Erythroblast (primary cell): Measurements from ENCODE around the gene PAX8.
"Not testable (repeated sequence)": the region's sequence is repeated elsewhere in the genome, so short reads cannot be mapped to it uniquely, and the experiment has no call there.

Experiments
- DNase-seq, 2 experiments: peaks; one replicate each; lab custom pipeline; 2025; lab: John Stamatoyannopoulos, UW
- GATA1 ChIP-seq: IDR thresholded peaks from 2 replicates; pipeline ENCODE4 v1.6.1; 2011; ENCODE audit warnings: low read depth, mild to moderate bottlenecking, control low read depth, low read length, moderate library complexity
- POLR2A ChIP-seq: IDR thresholded peaks from 2 replicates; pipeline ENCODE4 v1.6.1; 2011; ENCODE audit warnings: mild to moderate bottlenecking, low read length

The PAX8 gene

GRCh38 chr2:113305146-113305545 lies 26.4 kb upstream of the PAX8 start:
- DNase-seq: no peak
- TF ChIP-seq POLR2A (no peak), GATA1 (no peak)

- DNase-seq: no peak
- TF ChIP-seq GATA1 (no peak), POLR2A (no peak)
These were observed 26.0 kb upstream of the PAX8 start for GRCh38 chr2:113304702-113305101.

- DNase-seq: not testable (repeated sequence)
These were observed 23.7 kb upstream of the PAX8 start for GRCh38 chr2:113302216-113302980.

- DNase-seq: no peak
- TF ChIP-seq POLR2A: no peak
- no peak for TF ChIP-seq GATA1
These were observed 21.6 kb upstream of the PAX8 start for GRCh38 chr2:113300281-113300680.

- DNase-seq: no peak
- no peak for TF ChIP-seq GATA1
- TF ChIP-seq POLR2A: no peak
These were observed 19.5 kb upstream of the PAX8 start for GRCh38 chr2:113298176-113298575.

- DNase-seq: peak; percentile 40 to 64
These were observed 18.9 kb upstream of the PAX8 start for GRCh38 chr2:113297590-113297989.

GRCh38 chr2:113291191-113291590 lies 12.5 kb upstream of the PAX8 start:
- no peak for DNase-seq
- TF ChIP-seq POLR2A: no peak
- TF ChIP-seq GATA1: no peak

GRCh38 chr2:113288674-113289149 lies 10.0 kb upstream of the PAX8 start:
- DNase-seq: not testable (repeated sequence)

- not testable (repeated sequence) for DNase-seq
These were observed 9.5 kb upstream of the PAX8 start for GRCh38 chr2:113288117-113288673.

GRCh38 chr2:113285816-113286215 lies 7.1 kb upstream of the PAX8 start:
- DNase-seq: no peak
- TF ChIP-seq POLR2A (no peak), GATA1 (no peak)

- not testable (repeated sequence) for DNase-seq
These were observed 6.3 kb upstream of the PAX8 start for GRCh38 chr2:113284999-113285398.

- TF ChIP-seq GATA1 (no peak), POLR2A (no peak)
- no peak for DNase-seq
These were observed 5.8 kb upstream of the PAX8 start for GRCh38 chr2:113284476-113284875.

- no peak for DNase-seq
- TF ChIP-seq POLR2A (no peak), GATA1 (no peak)
These were observed 5.1 kb upstream of the PAX8 start for GRCh38 chr2:113283704-113284284.

- no peak for TF ChIP-seq GATA1
- no peak for TF ChIP-seq POLR2A
- DNase-seq: no peak
These were observed 4.2 kb upstream of the PAX8 start for GRCh38 chr2:113282747-113283533.

- TF ChIP-seq POLR2A: no peak
- TF ChIP-seq GATA1: no peak
- no peak for DNase-seq
These were observed 3.4 kb upstream of the PAX8 start for GRCh38 chr2:113281910-113282746.
